SH-SY5Y (cell line): ENCODE results near the gene ZBTB17.

Source experiments
- GATA2 ChIP-seq: IDR thresholded peaks from 2 replicates; pipeline ENCODE4 v1.6.1; 2011; ENCODE audit warnings: mild to moderate bottlenecking, low read depth, low read length
- GATA3 ChIP-seq: IDR thresholded peaks from 2 replicates; pipeline ENCODE4 v1.6.1; 2011; ENCODE audit warnings: low read depth, mild to moderate bottlenecking, low read length, moderate library complexity

DNA sequence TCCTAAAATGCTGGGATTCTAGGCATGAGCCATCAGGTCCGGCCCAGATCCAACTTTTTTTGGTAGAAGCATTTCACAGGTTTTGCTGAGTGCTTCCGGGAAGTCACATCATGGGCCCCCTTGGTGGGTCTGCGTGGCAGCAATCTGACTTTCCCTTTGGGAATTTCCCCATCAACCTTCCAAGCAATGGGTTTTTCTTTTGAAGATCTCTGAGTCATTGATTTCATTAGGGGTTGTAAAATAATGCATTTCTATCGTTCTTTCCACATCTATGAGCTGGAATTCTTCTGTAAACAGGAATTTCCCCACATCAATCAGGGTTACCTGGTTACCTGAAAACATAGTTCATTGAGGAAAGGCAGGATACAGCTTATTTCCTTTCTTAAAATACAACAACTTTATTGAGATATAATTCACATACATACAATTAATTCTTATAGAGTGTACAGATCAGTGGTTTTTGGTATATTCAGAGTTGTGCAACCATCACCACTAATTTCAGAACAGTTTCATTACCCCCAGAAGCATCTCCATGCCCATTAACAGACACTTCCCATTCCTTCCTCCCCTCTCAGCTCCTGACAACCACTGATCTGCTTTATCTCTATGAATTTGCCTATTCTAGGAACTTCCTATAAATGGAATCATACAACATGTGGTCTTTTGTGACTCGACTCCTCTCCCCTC is 9.9 kb upstream of the ZBTB17 start:
- no peak for TF ChIP-seq GATA2
- no peak for TF ChIP-seq GATA3
